Loucy (cell line): Measurements from ENCODE around the gene SEPTIN14.

Experiments
- CTCF ChIP-seq: fragments of 200-600 bp; sonication (generic); conservative IDR thresholded peaks from 2 replicates; pipeline ENCODE4 v1.5.1; 2014; ENCODE audit warnings: mild to moderate bottlenecking, antibody characterized with exemption, low read length
- EZH2phosphoT487 ChIP-seq: fragments of 200-600 bp; IDR thresholded peaks from 2 replicates; pipeline ENCODE4 v1.6.1; 2018; ENCODE audit warnings: antibody characterized with exemption, mild to moderate bottlenecking, moderate library complexity, borderline replicate concordance

- TF ChIP-seq CTCF (no peak), EZH2phosphoT487 (no peak)
Observed at GRCh38 chr7:55871932-55872485, 9.5 kb upstream of the SEPTIN14 start.
